GM23338 (cell line): Measurements from ENCODE around the gene PFKFB3. TPM values are rescaled to one million over a fixed set of nuclear protein-coding genes. Genes with fewer than 3 reads are reported as not detected.

Source experiments
- ATAC-seq: fragments of 200-7000 bp; cut with Tn5 transposase; 3 replicates; pipeline ENCODE4 v1.9.1; 2020
- DNase-seq: peaks from one replicate; pipeline ENCODE4 v3.0.0-alpha.2; 2015; ENCODE audit warnings: low spot score
- H2AFZ ChIP-seq: fragments of 200-600 bp; sonication (generic); 2 replicates; pipeline ENCODE4 v1.8.0; 2016; ENCODE audit warnings: antibody characterized with exemption, mild to moderate bottlenecking, moderate library complexity
- H3F3A ChIP-seq: fragments of 200-600 bp; sonication (generic); replicated peaks from 2 replicates; pipeline ENCODE4 v1.8.0; 2017; ENCODE audit warnings: antibody characterized with exemption, mixed run types, low read depth
- H3K27ac ChIP-seq: fragments of 200-600 bp; sonication (generic); 2 replicates; pipeline ENCODE4 v1.6.1; 2016; ENCODE audit warnings: low read depth
- H3K27me3 ChIP-seq: fragments of 200-600 bp; sonication (generic); 2 replicates; pipeline ENCODE4 v1.8.0; 2016; ENCODE audit warnings: mild to moderate bottlenecking, mixed run types, moderate library complexity; ENCODE audit not compliant: insufficient read depth
- H3K36me3 ChIP-seq: fragments of 200-600 bp; sonication (generic); 2 replicates; pipeline ENCODE4 v1.8.0; 2016; ENCODE audit warnings: mild to moderate bottlenecking; ENCODE audit not compliant: insufficient read depth
- H3K4me1 ChIP-seq: fragments of 200-600 bp; sonication (generic); 2 replicates; pipeline ENCODE4 v1.8.0; 2016; ENCODE audit warnings: mild to moderate bottlenecking, moderate library complexity; ENCODE audit not compliant: insufficient read depth
- H3K4me2 ChIP-seq: fragments of 200-600 bp; sonication (generic); 2 replicates; pipeline ENCODE4 v1.7.1; 2017; ENCODE audit warnings: mixed run types
- H3K4me3 ChIP-seq: fragments of 200-600 bp; sonication (generic); 2 replicates; pipeline ENCODE4 v1.6.1; 2016; ENCODE audit warnings: mixed run types
- H3K79me2 ChIP-seq: fragments of 200-600 bp; sonication (generic); replicated peaks from 2 replicates; pipeline ENCODE4 v1.8.0; 2017; ENCODE audit warnings: mild to moderate bottlenecking; ENCODE audit not compliant: insufficient read depth
- H3K9me2 ChIP-seq: fragments of 200-600 bp; sonication (generic); 2 replicates; pipeline ENCODE4 v1.8.0; 2017; ENCODE audit not compliant: insufficient read depth
- H4K20me1 ChIP-seq: fragments of 200-600 bp; sonication (generic); replicated peaks from 2 replicates; pipeline ENCODE4 v1.8.0; 2017; ENCODE audit warnings: mild to moderate bottlenecking; ENCODE audit not compliant: insufficient read depth
- H3K27ac Mint-ChIP-seq: 2 replicates; pipeline ENCODE4 v1.8.0; 2020; ENCODE audit warnings: inconsistent platforms, mild to moderate bottlenecking, moderate library complexity, mixed read lengths
- H3K27me3 Mint-ChIP-seq: 3 replicates; pipeline ENCODE4 v1.8.0; 2022; ENCODE audit warnings: low read depth, mild to moderate bottlenecking, moderate library complexity, mixed read lengths, inconsistent platforms; ENCODE audit not compliant: insufficient read depth, poor library complexity
- H3K36me3 Mint-ChIP-seq: 3 replicates; pipeline ENCODE4 v1.8.0; 2021; ENCODE audit warnings: low read depth, mild to moderate bottlenecking, inconsistent platforms, moderate library complexity, mixed read lengths
- H3K4me1 Mint-ChIP-seq: 3 replicates; pipeline ENCODE4 v1.8.0; 2020; ENCODE audit warnings: mild to moderate bottlenecking, inconsistent platforms, mixed read lengths
- H3K4me3 Mint-ChIP-seq: 3 replicates; pipeline ENCODE4 v1.8.0; 2021; ENCODE audit warnings: moderate library complexity, mild to moderate bottlenecking, inconsistent platforms, mixed read lengths
- H3K9me3 Mint-ChIP-seq: 3 replicates; pipeline ENCODE4 v1.8.0; 2020; ENCODE audit warnings: moderate library complexity, mild to moderate bottlenecking, inconsistent platforms, mixed read lengths
- CREB1 ChIP-seq: fragments of 250-450 bp; sonication (Bioruptor Pico); IDR thresholded peaks from 2 replicates; pipeline ENCODE4 v1.5.0; 2020; ENCODE audit warnings: low read depth, mild to moderate bottlenecking, moderate library complexity
- CTCF ChIP-seq, 2 experiments: fragments of 200-600 bp in 1 of 2; sonication (generic) in 1 of 2; conservative IDR thresholded peaks; 2 replicates each; pipeline versions ENCODE4 v1.5.1 to v1.6.1; 2016 to 2017; ENCODE audit warnings: antibody characterized with exemption in 2 of 2, low read depth in 2 of 2, mild to moderate bottlenecking in 2 of 2, moderate library complexity in 1 of 2
- ETS1 ChIP-seq: IDR thresholded peaks from 2 replicates; pipeline ENCODE4 v1.6.1; 2016; ENCODE audit warnings: antibody characterized with exemption
- EZH2 ChIP-seq: fragments of 200-600 bp; sonication (generic); IDR thresholded peaks from one replicate; pipeline ENCODE4 v1.8.0; 2017; ENCODE audit warnings: antibody characterized with exemption, mild to moderate bottlenecking, low read depth; ENCODE audit not compliant: unreplicated experiment
- EZH2phosphoT487 ChIP-seq: fragments of 200-600 bp; sonication (generic); IDR thresholded peaks from one replicate; pipeline ENCODE4 v1.8.1; 2018; ENCODE audit warnings: antibody characterized with exemption; ENCODE audit not compliant: unreplicated experiment
- JUNB ChIP-seq: IDR thresholded peaks from one replicate; pipeline ENCODE4 v1.6.1; 2016; ENCODE audit warnings: antibody characterized with exemption; ENCODE audit not compliant: unreplicated experiment
- NANOG ChIP-seq: IDR thresholded peaks from 2 replicates; pipeline ENCODE4 v1.6.1; 2016; ENCODE audit warnings: antibody characterized with exemption, borderline replicate concordance
- POLR2AphosphoS5 ChIP-seq: IDR thresholded peaks from 2 replicates; pipeline ENCODE4 v1.6.1; 2016; ENCODE audit warnings: antibody characterized with exemption, low read depth
- STAT1 ChIP-seq: IDR thresholded peaks from one replicate; pipeline ENCODE4 v1.6.1; 2016; ENCODE audit warnings: antibody characterized with exemption; ENCODE audit not compliant: unreplicated experiment
- ZNF114 ChIP-seq: fragments of 250-450 bp; sonication (Bioruptor Pico); IDR thresholded peaks from 2 replicates; pipeline ENCODE4 v1.5.0; 2020; ENCODE audit warnings: mild to moderate bottlenecking, moderate library complexity
- ZNF331 ChIP-seq: fragments of 250-450 bp; sonication (Bioruptor Pico); IDR thresholded peaks from 2 replicates; pipeline ENCODE4 v1.5.0; 2020; ENCODE audit warnings: low read depth, mild to moderate bottlenecking, moderate library complexity
- ZNF462 ChIP-seq: fragments of 250-450 bp; sonication (Bioruptor Pico); IDR thresholded peaks from 2 replicates; pipeline ENCODE4 v1.5.0; 2020; ENCODE audit warnings: mild to moderate bottlenecking, moderate library complexity
- polyA plus RNA-seq: library from polyadenylated mRNA; unstranded; fragments of >200 nt; fragmentation: Nextera tagmentation; extraction: Ambion mirVana; gene quantifications from 2 replicates; pipeline ENCODE4 v1.2.1, GENCODE V29; 2016
- total RNA-seq: library from RNA; depleted of rRNA; stranded (reverse); fragments of >200 nt; shearing (Covaris generic); gene quantifications from 2 replicates; pipeline ENCODE4 v1.2.3, GENCODE V29; 2014

The PFKFB3 gene
- total and polyA plus RNA-seq, 2 experiments from 2014 or later, result 9.5 to 26.8 TPM

- no peak overlapping the region for H3K27ac ChIP-seq
- TF ChIP-seq POLR2AphosphoS5, result no peak
- H3K36me3 ChIP-seq, result no peaks in the 10 kb centered on the region
- no peak overlapping the region for H3K4me2 ChIP-seq
- H2AFZ ChIP-seq, result no peak overlapping the region
- H3K4me3 Mint-ChIP-seq, result no peak overlapping the region
- no peaks in the 10 kb centered on the region for H3K4me1 Mint-ChIP-seq
- H3K79me2 ChIP-seq, result no peaks in the 10 kb centered on the region
- no peaks in the 10 kb centered on the region for H3F3A ChIP-seq
- no peaks in the 10 kb centered on the region for H3K36me3 Mint-ChIP-seq
- no peaks in the 10 kb centered on the region for H3K9me2 ChIP-seq
- H3K9me3 Mint-ChIP-seq, result no peaks in the 10 kb centered on the region
- H3K27ac Mint-ChIP-seq, result no peak overlapping the region
- no peaks in the 10 kb centered on the region for H3K4me1 ChIP-seq
- no peaks in the 10 kb centered on the region for H3K27me3 Mint-ChIP-seq
- no peak for ATAC-seq
- no peak overlapping the region for H3K4me3 ChIP-seq
- H3K27me3 ChIP-seq, result no peaks in the 10 kb centered on the region
- no peak for DNase-seq
- no peaks in the 10 kb centered on the region for H4K20me1 ChIP-seq
These were observed 47.0 kb downstream of the PFKFB3 start for GRCh38 chr10:6249698-6250097.

- Mint-ChIP-seq H3K9me3 (no peaks in the 10 kb centered on the region; the same call in 2 of the 3 replicates), H3K27ac (no peak overlapping the region), H3K4me3 (no peak overlapping the region), H3K36me3 (no peaks in the 10 kb centered on the region), H3K4me1 (no peaks in the 10 kb centered on the region), H3K27me3 (no peaks in the 10 kb centered on the region)
- Histone ChIP-seq H4K20me1 (no peaks in the 10 kb centered on the region), H3F3A (no peaks in the 10 kb centered on the region), H3K27ac (no peak overlapping the region), H3K9me2 (no peaks in the 10 kb centered on the region), H3K4me3 (no peak overlapping the region), H3K79me2 (no peaks in the 10 kb centered on the region), H3K4me1 (no peaks in the 10 kb centered on the region), H3K36me3 (no peaks in the 10 kb centered on the region), H3K4me2 (no peak overlapping the region), H2AFZ (no peak overlapping the region), H3K27me3 (no peaks in the 10 kb centered on the region)
- ATAC-seq (no peak), DNase-seq (no peak)
- TF ChIP-seq STAT1 (no peak), CTCF (conservative IDR thresholded peaks at IDR 0.05; ENCODE audit: low read depth in 2 of 2) (no peak), ZNF114 (CRISPR knock-in tag) (no peak), CREB1 (CRISPR knock-in tag) (no peak), JUNB (no peak), ZNF462 (CRISPR knock-in tag) (no peak), POLR2AphosphoS5 (no peak), NANOG (no peak), EZH2phosphoT487 (no peak), ETS1 (no peak), EZH2 (no peak), ZNF331 (CRISPR knock-in tag) (no peak)
These were observed 48.0 kb downstream of the PFKFB3 start for GRCh38 chr10:6250745-6251144.
